Stimulated activated CD8-positive, alpha-beta memory T cell treated with anti-CD3 and anti-CD28 coated beads, Interleukin-4, amount 100 ng/mL, for 24 hours (primary cell): Measurements from ENCODE around the gene ASCC2.
"Not testable (repeated sequence)": the region's sequence is repeated elsewhere in the genome, so short reads cannot be mapped to it uniquely, and the experiment has no call there.

Experiments
- DNase-seq: peaks from one replicate; pipeline ENCODE4 v3.0.0-alpha.2; 2020; ENCODE audit warnings: low read depth

Gene ASCC2

GRCh38 chr22:29754658-29755395 lies 83.2 kb downstream of the ASCC2 start:
- DNase-seq, result not testable (repeated sequence)

- no peak for DNase-seq
These were observed 84.0 kb downstream of the ASCC2 start for GRCh38 chr22:29753808-29754657.

GRCh38 chr22:29751669-29752068 lies 86.4 kb downstream of the ASCC2 start:
- no peak for DNase-seq

DNA sequence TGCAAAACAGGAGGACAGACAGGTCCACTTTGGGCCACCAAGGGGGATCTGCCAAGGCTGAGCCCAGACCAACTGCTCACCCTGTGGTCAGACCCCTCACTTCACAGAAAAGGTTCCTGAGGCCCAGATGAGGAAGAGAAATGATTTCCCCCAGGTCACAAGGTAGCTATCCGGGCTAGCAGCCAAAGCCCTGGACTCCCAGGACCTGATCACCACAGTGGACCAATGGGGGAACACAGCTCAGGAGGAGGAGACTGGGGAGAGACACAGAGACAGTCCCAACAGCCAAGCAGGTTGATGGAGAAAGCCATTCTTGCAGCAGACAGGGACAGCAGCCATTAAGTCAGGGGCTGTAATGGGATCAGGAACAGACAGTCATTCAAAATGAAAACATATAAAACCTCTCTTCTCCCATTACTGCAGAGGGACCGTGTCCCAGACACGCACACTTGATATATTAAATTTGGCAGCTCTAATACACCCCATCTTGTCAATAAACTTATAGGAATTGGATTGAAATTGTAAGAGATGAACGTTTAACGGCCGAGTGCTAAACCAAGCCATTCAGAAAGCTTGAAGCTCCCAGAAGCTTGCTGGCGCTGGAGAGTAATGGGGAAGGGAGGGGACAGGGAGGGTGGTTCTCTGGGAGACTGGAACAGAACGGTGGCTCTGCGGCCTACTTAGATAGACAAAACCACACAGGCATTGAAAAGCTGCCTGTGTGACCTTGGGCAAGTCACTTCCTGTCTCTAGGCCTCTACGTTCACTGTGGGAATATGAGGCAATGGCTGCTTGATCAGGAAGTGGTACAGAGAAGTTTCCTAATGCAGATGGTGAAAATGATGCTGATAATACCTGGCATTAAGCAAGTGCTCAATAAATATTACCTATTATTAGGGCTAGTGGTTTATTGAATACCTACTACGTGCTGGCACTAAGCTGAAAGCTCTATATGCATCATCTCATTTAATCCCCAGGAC lies 87.2 kb downstream of the ASCC2 start:
- DNase-seq, result no peak

DNA sequence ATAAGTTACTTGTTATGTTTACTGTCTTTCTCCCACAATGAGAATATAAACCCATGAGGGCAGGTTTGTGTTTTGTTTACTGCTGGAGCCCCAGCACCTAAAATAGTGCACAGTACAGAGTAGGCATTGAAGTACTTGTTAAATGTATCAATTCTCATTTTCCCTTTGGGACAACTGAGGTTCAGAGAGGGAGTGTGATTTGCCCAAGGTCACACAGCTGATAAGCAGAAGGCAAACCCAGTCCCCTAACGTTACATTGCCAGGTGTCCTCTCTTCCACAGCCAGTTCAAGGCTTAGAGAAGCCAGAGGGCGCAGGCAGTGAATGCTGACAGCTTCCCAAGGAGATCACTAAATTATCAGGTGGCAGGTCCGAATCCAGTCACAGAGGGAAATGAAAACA lies 88.0 kb downstream of the ASCC2 start:
- no peak for DNase-seq

- no peak for DNase-seq
These were observed 89.7 kb downstream of the ASCC2 start for GRCh38 chr22:29748248-29748893.

DNA sequence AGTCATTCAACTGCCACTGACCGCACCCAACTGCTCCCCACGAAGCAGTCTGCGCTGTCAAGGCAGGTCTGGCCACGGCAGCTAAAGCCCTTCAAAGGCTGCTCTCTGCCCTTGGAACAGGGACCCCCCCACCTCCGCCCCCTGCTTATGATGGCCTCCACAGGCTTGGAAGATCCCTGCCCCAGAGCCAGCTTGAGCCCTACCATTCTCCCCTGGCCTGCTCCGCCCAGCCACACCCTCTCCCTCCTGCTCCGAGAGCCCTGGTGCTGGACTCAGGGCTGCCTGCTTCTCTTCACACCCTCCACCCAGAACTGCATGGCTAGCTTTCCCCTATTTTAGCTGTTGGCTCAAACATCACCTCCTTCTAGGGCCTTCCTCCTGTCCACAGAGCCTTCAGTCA lies 90.2 kb downstream of the ASCC2 start:
- no peak for DNase-seq

DNA sequence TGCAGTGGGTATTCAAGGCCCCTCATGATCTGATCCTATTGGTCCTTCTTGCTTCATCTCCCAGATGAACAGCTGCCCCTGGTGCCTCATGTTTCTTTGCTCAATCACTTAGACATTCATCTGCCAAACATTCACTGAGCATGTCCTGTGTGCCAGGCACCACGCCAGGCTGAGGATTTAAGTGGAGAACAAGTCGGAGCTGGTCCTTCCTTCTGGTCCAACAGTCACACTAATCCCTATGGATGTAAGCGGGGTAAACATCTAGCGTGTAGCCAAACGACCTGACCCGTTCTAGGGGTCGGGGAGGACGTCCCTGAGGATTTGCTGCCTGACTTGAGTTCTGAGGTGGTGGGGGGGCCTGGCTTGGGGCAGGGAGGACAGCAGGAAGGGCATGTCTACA lies 93.2 kb downstream of the ASCC2 start:
- DNase-seq, result no peak

DNA sequence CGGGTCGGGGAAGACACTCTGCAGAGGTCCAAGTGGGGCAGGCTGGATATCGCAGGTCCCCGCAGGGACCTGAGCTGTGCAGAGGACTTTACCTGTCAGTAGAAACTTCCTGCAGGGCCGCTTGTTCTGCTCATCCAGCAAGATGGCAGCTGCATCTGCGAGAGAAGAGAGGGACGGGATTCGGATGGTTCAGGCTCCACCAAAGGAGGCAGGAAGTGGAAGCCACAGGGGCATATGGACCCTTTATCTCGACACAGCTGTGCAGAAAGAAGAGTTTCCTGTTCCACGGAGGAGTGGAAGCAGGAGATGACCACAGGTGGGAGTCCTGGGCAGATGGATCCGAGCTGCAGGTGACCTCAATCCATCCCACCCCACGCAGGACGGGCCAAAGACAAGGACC lies 95.7 kb downstream of the ASCC2 start:
- DNase-seq, result no peak

DNA sequence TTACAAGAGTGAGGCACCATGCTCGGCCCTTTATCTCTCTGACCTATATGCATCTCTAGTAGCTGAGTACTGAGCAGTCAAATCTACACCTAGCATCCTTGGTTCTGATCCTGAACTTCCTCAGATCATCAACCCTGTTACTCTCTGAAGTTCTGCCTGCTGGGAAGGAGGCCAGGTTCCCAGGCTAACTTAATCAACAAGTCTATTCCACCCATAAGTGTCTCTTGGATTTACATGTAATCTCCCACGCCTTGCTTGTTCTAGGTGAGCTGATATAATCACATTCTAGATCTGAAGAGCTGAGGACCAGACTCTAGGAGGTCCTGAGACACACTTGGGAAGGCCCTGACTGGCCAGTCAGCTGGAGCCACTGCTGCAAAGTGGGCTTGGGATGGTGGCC lies 96.1 kb downstream of the ASCC2 start:
- no peak for DNase-seq

GRCh38 chr22:29740216-29740615 lies 97.9 kb downstream of the ASCC2 start:
- DNase-seq, result no peak

- DNase-seq, result no peak
These were observed 98.7 kb downstream of the ASCC2 start for GRCh38 chr22:29739346-29739875.
